MM.1S (cell line): ENCODE results near the gene KRTAP10-6.
"Not testable (repeated sequence)": the region's sequence is repeated elsewhere in the genome, so short reads cannot be mapped to it uniquely, and the experiment has no call there.

ENCODE experiments used
- DNase-seq: peaks from one replicate; pipeline ENCODE4 v3.0.0-alpha.2; 2015
- H2AFZ ChIP-seq: fragments of 300-600 bp; sonication (generic); 2 replicates; pipeline ENCODE4 v1.6.0; 2016; ENCODE audit warnings: antibody characterized with exemption, low read length
- H3F3A ChIP-seq: fragments of 300-600 bp; sonication (generic); 2 replicates; pipeline ENCODE4 v1.6.1; 2016; ENCODE audit warnings: mild to moderate bottlenecking, antibody characterized with exemption, low read length, moderate library complexity, mixed read lengths; ENCODE audit not compliant: insufficient read depth
- H3K27ac ChIP-seq: fragments of 300-600 bp; sonication (generic); 2 replicates; pipeline ENCODE4 v1.5.1; 2016; ENCODE audit warnings: mild to moderate bottlenecking, low read length
- H3K27me3 ChIP-seq: fragments of 300-600 bp; sonication (generic); replicated peaks from 2 replicates; pipeline ENCODE4 v1.6.0; 2016; ENCODE audit warnings: low read length; ENCODE audit not compliant: insufficient read depth
- H3K36me3 ChIP-seq: fragments of 300-600 bp; sonication (generic); replicated peaks from 2 replicates; pipeline ENCODE4 v1.6.1; 2016; ENCODE audit warnings: mild to moderate bottlenecking, low read length, mixed read lengths; ENCODE audit not compliant: insufficient read depth
- H3K4me1 ChIP-seq: fragments of 300-600 bp; sonication (generic); 2 replicates; pipeline ENCODE4 v1.6.1; 2016; ENCODE audit warnings: low read length, mixed read lengths
- H3K4me2 ChIP-seq: fragments of 300-600 bp; sonication (generic); 2 replicates; pipeline ENCODE4 v1.6.0; 2016; ENCODE audit warnings: low read depth, low read length
- H3K4me3 ChIP-seq: fragments of 300-600 bp; sonication (generic); 2 replicates; pipeline ENCODE4 v1.5.1; 2016; ENCODE audit warnings: low read length, mixed read lengths
- H3K79me2 ChIP-seq: fragments of 300-600 bp; sonication (generic); 2 replicates; pipeline ENCODE4 v1.6.1; 2016; ENCODE audit warnings: mixed run types, low read length, mixed read lengths
- H3K9ac ChIP-seq: fragments of 300-600 bp; sonication (generic); 2 replicates; pipeline ENCODE4 v1.6.1; 2016; ENCODE audit warnings: low read length, mixed read lengths
- H3K9me2 ChIP-seq: fragments of 300-600 bp; sonication (generic); replicated peaks from 2 replicates; pipeline ENCODE4 v1.6.1; 2016; ENCODE audit warnings: mild to moderate bottlenecking, low read length, mixed read lengths; ENCODE audit not compliant: insufficient read depth
- H3K9me3 ChIP-seq: fragments of 300-600 bp; sonication (generic); replicated peaks from 2 replicates; pipeline ENCODE4 v1.6.1; 2016; ENCODE audit warnings: mild to moderate bottlenecking, low read length, mixed read lengths; ENCODE audit not compliant: insufficient read depth
- H4K20me1 ChIP-seq: fragments of 300-600 bp; sonication (generic); 2 replicates; pipeline ENCODE4 v1.6.1; 2016; ENCODE audit warnings: mild to moderate bottlenecking, low read length, moderate library complexity, mixed read lengths; ENCODE audit not compliant: insufficient read depth
- CTCF ChIP-seq: fragments of 300-600 bp; sonication (generic); IDR thresholded peaks from 2 replicates; pipeline ENCODE4 v1.5.1; 2016; ENCODE audit warnings: antibody characterized with exemption, low read length, mixed read lengths
- EZH2 ChIP-seq: fragments of 300-600 bp; sonication (generic); optimal IDR thresholded peaks from 2 replicates; pipeline ENCODE3; 2017; ENCODE audit warnings: low read depth, mild to moderate bottlenecking, antibody characterized with exemption, low read length, mixed read lengths
- EZH2phosphoT487 ChIP-seq: fragments of 300-600 bp; sonication (generic); IDR thresholded peaks from 2 replicates; pipeline ENCODE4 v1.6.1; 2018; ENCODE audit warnings: antibody characterized with exemption, low read length

Gene KRTAP10-6

GRCh38 chr21:44592446-44593311 is at the start of gene KRTAP10-6:
KRTAP10-6 (minus strand) TSS chr21:44592505; CDS start chr21:44592484, 21 bp downstream.
- Histone ChIP-seq H3K4me2 (no peak within 1 kb of the TSS), H3K9ac (no peak within 1 kb of the TSS), H3K4me3 (no peak within 1 kb of the TSS), H3K27ac (no peak within 1 kb of the TSS), H3K27me3 (peaks cover 87% of the 10 kb centered on the region), H3K36me3 (no peaks in the 10 kb centered on the region), H4K20me1 (no peaks in the 10 kb centered on the region), H2AFZ (no peak within 1 kb of the TSS), H3K9me3 (no peaks in the 10 kb centered on the region), H3F3A (no peaks in the 10 kb centered on the region), H3K79me2 (no peaks in the 10 kb centered on the region), H3K9me2 (no peaks in the 10 kb centered on the region), H3K4me1 (no peaks in the 10 kb centered on the region)
- no peak for DNase-seq
- TF ChIP-seq CTCF (no peak), EZH2phosphoT487 (no peak), EZH2 (no peak)

- Histone ChIP-seq H3K4me3 (no peak overlapping the region), H3K27ac (no peak overlapping the region), H2AFZ (no peak overlapping the region), H3K9me2 (no peaks in the 10 kb centered on the region), H3K79me2 (no peaks in the 10 kb centered on the region), H3K27me3 (peaks cover 80% of the 10 kb centered on the region), H3F3A (no peaks in the 10 kb centered on the region), H4K20me1 (no peaks in the 10 kb centered on the region), H3K9ac (no peak overlapping the region), H3K9me3 (no peaks in the 10 kb centered on the region; the same call in 1 of the 2 replicates), H3K4me1 (no peaks in the 10 kb centered on the region), H3K36me3 (no peaks in the 10 kb centered on the region), H3K4me2 (no peak overlapping the region)
- TF ChIP-seq CTCF (no peak), EZH2phosphoT487 (no peak), EZH2 (no peak)
- no peak for DNase-seq
Observed at GRCh38 chr21:44640761-44641160, 48.5 kb upstream of the KRTAP10-6 start.

GRCh38 chr21:44639331-44639655 is 47.0 kb upstream of the KRTAP10-6 start:
- no peaks in the 10 kb centered on the region for H4K20me1 ChIP-seq

GRCh38 chr21:44638506-44639330 is 46.4 kb upstream of the KRTAP10-6 start:
- H3K27me3 ChIP-seq, result peaks cover 79% of the 10 kb centered on the region
- not testable (repeated sequence) for DNase-seq, H3K9me2 ChIP-seq, H3K27ac ChIP-seq, H2AFZ ChIP-seq, H4K20me1 ChIP-seq, H3K4me3 ChIP-seq, H3K9me3 ChIP-seq, H3K79me2 ChIP-seq, H3K4me2 ChIP-seq, H3K36me3 ChIP-seq, H3K9ac ChIP-seq, H3F3A ChIP-seq, H3K4me1 ChIP-seq

More at GRCh38 chr21:44639331-44639655, 47.0 kb upstream of the KRTAP10-6 start:
- peaks cover 79% of the 10 kb centered on the region for H3K27me3 ChIP-seq
- no peaks in the 10 kb centered on the region for H3K79me2 ChIP-seq
- H3K9me2 ChIP-seq, result no peaks in the 10 kb centered on the region
- no peaks in the 10 kb centered on the region for H3K9me3 ChIP-seq
- no peak overlapping the region for H3K9ac ChIP-seq
- no peaks in the 10 kb centered on the region for H3K4me1 ChIP-seq
- H3F3A ChIP-seq, result no peaks in the 10 kb centered on the region
- no peak overlapping the region for H3K4me3 ChIP-seq
- H3K36me3 ChIP-seq, result no peaks in the 10 kb centered on the region
- TF ChIP-seq EZH2phosphoT487 (no peak), CTCF (no peak), EZH2 (no peak)
- H3K4me2 ChIP-seq, result no peak overlapping the region
- H2AFZ ChIP-seq, result no peak overlapping the region
- no peak overlapping the region for H3K27ac ChIP-seq
- DNase-seq, result no peak

GRCh38 chr21:44637851-44638348 is 45.6 kb upstream of the KRTAP10-6 start:
- not testable (repeated sequence) for H3K36me3 ChIP-seq, H3K9me3 ChIP-seq, DNase-seq, H3K4me2 ChIP-seq, H3K9me2 ChIP-seq, H4K20me1 ChIP-seq, H3K4me1 ChIP-seq, H2AFZ ChIP-seq, H3K79me2 ChIP-seq, H3K4me3 ChIP-seq, H3K9ac ChIP-seq, H3F3A ChIP-seq, H3K27ac ChIP-seq
- H3K27me3 ChIP-seq, result peaks cover 79% of the 10 kb centered on the region
